D721Med (cell line): ENCODE results near the gene CRIP2.

ENCODE experiments used
- DNase-seq: peaks from one replicate; pipeline ENCODE4 v3.0.0; 2011; ENCODE audit warnings: low spot score; ENCODE audit not compliant: insufficient read length
- FAIRE-seq: peaks from 2 replicates; lab custom pipeline; 2011; peaks lifted over from hg19 to GRCh38; lab: Jason Lieb, UNC
- CTCF ChIP-seq: IDR thresholded peaks from 2 replicates; pipeline ENCODE4 v1.5.1; 2012; ENCODE audit warnings: mild to moderate bottlenecking, control low read depth; ENCODE audit not compliant: insufficient read depth; ENCODE audit errors: missing control alignments

CRIP2 gene

GRCh38 chr14:105476831-105477659, 2.4 kb downstream of the CRIP2 start:
- no peak for FAIRE-seq
- DNase-seq, result no peak

GRCh38 chr14:105477660-105478397, 3.2 kb downstream of the CRIP2 start:
- no peak for DNase-seq
- no peak for FAIRE-seq
- TF ChIP-seq CTCF, result no peak

More at GRCh38 chr14:105476831-105477659, 2.4 kb downstream of the CRIP2 start:
- TF ChIP-seq CTCF, result no peak

GRCh38 chr14:105478398-105479251, 4.0 kb downstream of the CRIP2 start:
- FAIRE-seq (no peak), DNase-seq (no peak)
- no peak for TF ChIP-seq CTCF

- DNase-seq, result no peak
- TF ChIP-seq CTCF, result no peak
- no peak for FAIRE-seq
Measured at GRCh38 chr14:105479431-105480158, 5.0 kb downstream of the CRIP2 start.

GRCh38 chr14:105480199-105480746, 5.7 kb downstream of the CRIP2 start:
- DNase-seq (no peak), FAIRE-seq (no peak)
- TF ChIP-seq CTCF, result no peak
